Activated CD8-positive, alpha-beta memory T cell treated with anti-CD3 and anti-CD28 coated beads, Interleukin-2, amount 10 ng/mL, durations not matched to agents 7 days and 5 days (primary cell): Measurements from ENCODE around the gene PIP4K2A. TPM values are rescaled to one million over a fixed set of nuclear protein-coding genes. Genes with fewer than 3 reads are reported as not detected.

Experiments
- ATAC-seq: fragments of 150-1000 bp; cut with Tn5 transposase; one replicate; pipeline ENCODE4 v1.10.0; 2021; ENCODE audit warnings: moderate library complexity
- CTCF ChIA-PET: fragments of 350-600 bp; sonication (Branson Sonifier 250); formaldehyde crosslinking; loops from one replicate; lab custom pipeline; 2021; ENCODE audit warnings: antibody characterized with exemption; lab: Charles Lee
- DNase-seq: peaks from one replicate; pipeline ENCODE4 v3.0.0-alpha.2; 2020
- H3K27ac Mint-ChIP-seq: one replicate; pipeline ENCODE4 v1.8.0; 2021; ENCODE audit warnings: mild to moderate bottlenecking, mixed read lengths
- H3K27me3 Mint-ChIP-seq: one replicate; pipeline ENCODE4 v1.8.0; 2021; ENCODE audit warnings: mixed read lengths
- H3K36me3 Mint-ChIP-seq: one replicate; pipeline ENCODE4 v1.8.0; 2021; ENCODE audit warnings: mild to moderate bottlenecking, mixed read lengths
- H3K4me1 Mint-ChIP-seq: one replicate; pipeline ENCODE4 v1.8.0; 2021; ENCODE audit warnings: mixed read lengths
- H3K4me3 Mint-ChIP-seq: one replicate; pipeline ENCODE4 v1.8.0; 2021; ENCODE audit warnings: mild to moderate bottlenecking, moderate library complexity, mixed read lengths
- H3K9me3 Mint-ChIP-seq: one replicate; pipeline ENCODE4 v1.8.0; 2022; ENCODE audit warnings: low read depth, mixed read lengths
- total RNA-seq, 2 experiments: library from RNA; stranded (reverse); gene quantifications; one replicate each; pipeline ENCODE4 v1.2.3, GENCODE V29; 2021

PIP4K2A gene
- total RNA-seq, 2 experiments from 2014 or later: 129 to 136 TPM

DNA sequence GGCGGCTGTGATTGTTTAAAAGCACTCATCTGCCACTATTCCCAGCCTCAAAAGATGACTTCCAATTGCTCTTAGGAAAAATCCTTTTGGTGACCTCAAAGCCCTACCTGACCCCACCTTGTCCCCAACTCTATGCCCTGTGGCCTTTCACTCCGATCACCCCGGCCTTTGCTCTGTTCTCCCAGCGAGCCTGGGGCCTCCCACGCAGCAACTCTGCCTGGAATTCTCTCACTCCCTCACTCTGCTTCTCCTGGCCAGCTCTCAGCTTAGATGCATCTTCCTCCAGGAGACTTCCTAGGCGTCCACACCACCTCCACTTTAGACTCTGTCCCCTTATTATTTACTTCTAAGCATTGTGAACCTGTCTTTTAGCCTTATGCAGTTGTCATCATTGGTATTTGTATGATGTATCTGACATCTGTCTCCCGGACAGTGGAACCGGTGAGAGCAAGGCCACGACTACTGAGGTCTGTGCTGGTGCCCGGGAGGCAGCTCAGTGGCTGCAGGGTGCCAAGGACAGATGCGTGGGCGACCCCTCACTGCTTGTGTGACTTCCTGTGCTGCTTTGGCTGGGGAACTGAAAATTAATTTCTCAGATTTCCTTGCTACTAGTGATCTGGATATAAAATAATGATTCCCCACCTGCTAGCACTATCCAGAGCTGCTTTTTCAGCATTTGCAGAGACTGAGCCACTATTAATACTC, 63.0 kb downstream of the PIP4K2A start:
- H3K27ac Mint-ChIP-seq: peak overlapping the region; percentile 97
- H3K9me3 Mint-ChIP-seq: no peaks in the 10 kb centered on the region
- H3K36me3 Mint-ChIP-seq: peaks cover 24% of the 10 kb centered on the region
- DNase-seq: no peak
- H3K4me3 Mint-ChIP-seq: no peak overlapping the region
- H3K27me3 Mint-ChIP-seq: no peaks in the 10 kb centered on the region
- no peak for ATAC-seq
- CTCF ChIA-PET: no interaction called here
- peaks cover 97% of the 10 kb centered on the region for H3K4me1 Mint-ChIP-seq

DNA sequence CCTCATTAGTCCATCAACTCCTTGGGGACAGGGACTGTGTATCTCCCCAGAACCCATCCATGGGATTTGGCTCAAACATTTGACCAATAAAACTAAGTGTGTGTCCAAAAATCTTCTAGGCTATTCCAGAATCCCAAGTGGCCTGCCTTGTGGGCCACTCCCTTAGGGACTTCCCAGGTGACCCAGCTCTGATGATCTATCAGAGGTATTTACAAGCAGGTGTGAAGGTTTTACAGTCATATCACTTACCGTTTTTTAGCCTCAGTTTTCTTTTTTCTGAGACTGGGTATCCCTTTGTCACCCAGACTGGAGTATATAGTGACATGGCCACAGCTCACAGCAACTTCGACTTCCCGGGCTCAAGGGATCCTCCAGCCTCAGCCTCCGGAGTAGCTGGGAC, 64.4 kb downstream of the PIP4K2A start:
- ATAC-seq (no peak), DNase-seq (no peak)
- H3K27ac Mint-ChIP-seq: peak overlapping the region; percentile 97
- H3K4me1 Mint-ChIP-seq: peaks cover 90% of the 10 kb centered on the region
- no peaks in the 10 kb centered on the region for H3K27me3 Mint-ChIP-seq
- CTCF ChIA-PET: interaction anchor here (1.3 to 2.8 kb wide), 5 partner anchors 8 to 76 kb away, joined by 4 to 11 read pairs (median 4); no protein-coding TSS in a partner anchor
- H3K9me3 Mint-ChIP-seq: no peaks in the 10 kb centered on the region
- peaks cover 21% of the 10 kb centered on the region for H3K36me3 Mint-ChIP-seq
- H3K4me3 Mint-ChIP-seq: peak overlapping the region; percentile 66

DNA sequence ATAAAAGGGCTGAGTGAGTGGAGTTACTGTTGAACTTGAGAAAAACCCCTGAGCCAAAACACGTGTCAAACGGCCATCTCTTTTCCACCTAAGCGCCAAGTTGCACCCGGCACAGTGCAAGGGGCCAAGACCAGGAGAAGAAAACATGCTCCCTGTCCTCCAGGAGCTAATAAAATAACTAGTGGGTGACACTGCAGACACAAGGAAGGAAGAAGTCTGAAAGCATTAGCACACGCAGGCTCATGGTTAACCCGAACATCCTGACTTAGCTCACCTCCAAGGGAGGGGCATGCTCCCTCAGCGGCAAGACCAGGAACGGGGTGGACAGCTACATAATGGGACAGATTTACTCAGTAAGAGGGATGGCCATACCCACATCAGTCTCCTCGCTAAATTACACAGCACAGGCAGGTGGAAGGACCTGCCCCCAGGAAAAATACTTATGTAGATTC, 65.0 kb downstream of the PIP4K2A start:
- H3K36me3 Mint-ChIP-seq: peaks cover 25% of the 10 kb centered on the region
- DNase-seq: no peak

DNA sequence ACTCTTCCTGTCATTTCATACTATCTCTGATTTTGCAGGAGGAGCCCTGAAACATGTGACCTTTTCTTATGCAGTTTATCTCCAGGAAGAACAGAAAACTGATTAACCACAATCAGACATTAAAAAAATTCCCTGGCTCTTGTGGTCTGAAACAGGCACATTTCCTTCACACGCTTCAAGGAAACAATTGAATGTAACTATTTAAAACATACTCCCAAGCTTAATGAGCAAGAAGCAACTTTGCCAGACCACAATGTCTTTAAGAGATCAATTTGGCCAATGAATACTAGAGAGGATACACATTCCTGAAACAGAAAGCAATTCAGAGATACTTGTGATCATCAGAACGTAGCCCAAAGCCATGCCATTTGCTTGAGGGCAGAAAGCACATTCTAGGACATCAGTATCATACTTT, 65.8 kb downstream of the PIP4K2A start:
- Mint-ChIP-seq H3K9me3 (no peaks in the 10 kb centered on the region), H3K27ac (peak overlapping the region; percentile 97), H3K36me3 (peaks cover 34% of the 10 kb centered on the region), H3K4me3 (peak overlapping the region; percentile 66), H3K27me3 (no peaks in the 10 kb centered on the region), H3K4me1 (peaks cover 90% of the 10 kb centered on the region)
- CTCF ChIA-PET: interaction anchor here (1.2 to 2.8 kb wide), 3 partner anchors 10 to 20 kb away, joined by 4 to 11 read pairs (median 4); no protein-coding TSS in a partner anchor
- DNase-seq: no peak
- ATAC-seq: peak; percentile 8

More for the DNA sequence above, 65.0 kb downstream of the PIP4K2A start:
- peak; percentile 37 for ATAC-seq
- no peaks in the 10 kb centered on the region for H3K9me3 Mint-ChIP-seq
- peak overlapping the region; percentile 66 for H3K4me3 Mint-ChIP-seq
- H3K27ac Mint-ChIP-seq: peak overlapping the region; percentile 97
- peaks cover 89% of the 10 kb centered on the region for H3K4me1 Mint-ChIP-seq
- CTCF ChIA-PET: interaction anchor here (1.2 to 2.8 kb wide), 6 partner anchors 9 to 75 kb away, joined by 4 to 11 read pairs (median 4); no protein-coding TSS in a partner anchor
- no peaks in the 10 kb centered on the region for H3K27me3 Mint-ChIP-seq

DNA sequence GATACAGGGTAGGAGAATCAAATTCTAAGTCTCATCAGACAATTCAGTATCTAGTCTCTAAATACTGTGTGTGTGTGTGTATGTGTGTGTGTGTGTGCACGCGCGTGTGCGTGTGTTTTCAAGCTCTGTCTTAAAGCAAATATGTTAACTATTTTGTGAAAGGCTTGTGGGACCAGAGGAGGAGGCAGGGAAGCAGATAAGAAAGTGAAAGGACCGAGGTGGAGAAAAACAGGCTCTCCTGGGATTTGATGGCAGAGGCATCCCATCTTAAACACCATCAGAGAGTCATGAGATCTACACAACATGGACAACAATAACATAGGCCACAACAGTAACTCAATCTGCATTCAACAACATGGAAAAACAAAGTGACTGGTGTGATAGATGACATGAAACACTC, 67.1 kb downstream of the PIP4K2A start:
- Mint-ChIP-seq H3K36me3 (peaks cover 24% of the 10 kb centered on the region), H3K4me1 (peaks cover 88% of the 10 kb centered on the region)

DNA sequence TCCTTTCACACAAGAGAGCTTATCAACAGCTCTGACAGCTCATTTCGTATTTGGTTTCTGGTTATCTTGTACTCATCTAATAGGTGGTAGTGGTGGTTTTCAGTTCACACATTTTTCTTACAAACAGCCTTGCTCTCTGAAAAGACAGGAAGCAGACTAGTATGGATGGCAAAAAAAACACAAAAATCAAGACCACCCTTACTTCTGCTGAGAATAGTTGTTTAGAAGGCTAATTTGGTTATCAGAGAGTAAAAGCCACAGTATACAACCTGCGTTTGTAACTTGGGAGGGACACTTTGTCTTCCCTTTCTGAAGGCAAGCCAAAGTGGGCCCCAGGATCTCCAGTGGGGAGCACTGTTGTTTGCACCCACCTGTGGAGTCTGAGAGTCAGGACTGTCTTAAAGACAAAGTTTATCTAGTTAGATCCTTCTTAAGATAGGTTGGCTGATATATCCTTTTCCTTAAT, 68.0 kb downstream of the PIP4K2A start:
- Mint-ChIP-seq H3K27me3 (no peaks in the 10 kb centered on the region), H3K27ac (peak overlapping the region; percentile 97), H3K4me1 (peaks cover 88% of the 10 kb centered on the region), H3K4me3 (peak overlapping the region; percentile 62), H3K36me3 (peaks cover 28% of the 10 kb centered on the region), H3K9me3 (no peaks in the 10 kb centered on the region)
- ATAC-seq (peak; percentile 70), DNase-seq (no peak)
- CTCF ChIA-PET: interaction anchor here (0.9 to 2.1 kb wide), 6 partner anchors 11 to 66 kb away, joined by 3 to 7 read pairs (median 4); no protein-coding TSS in a partner anchor

More for the DNA sequence above, 67.1 kb downstream of the PIP4K2A start:
- no peak for ATAC-seq
- H3K4me3 Mint-ChIP-seq: peak overlapping the region; percentile 62
- H3K9me3 Mint-ChIP-seq: no peaks in the 10 kb centered on the region
- no peaks in the 10 kb centered on the region for H3K27me3 Mint-ChIP-seq
- H3K27ac Mint-ChIP-seq: peak overlapping the region; percentile 97
- DNase-seq: no peak
- CTCF ChIA-PET: interaction anchor here (1.2 to 2.1 kb wide), 6 partner anchors 11 to 67 kb away, joined by 3 to 7 read pairs (median 4); no protein-coding TSS in a partner anchor

DNA sequence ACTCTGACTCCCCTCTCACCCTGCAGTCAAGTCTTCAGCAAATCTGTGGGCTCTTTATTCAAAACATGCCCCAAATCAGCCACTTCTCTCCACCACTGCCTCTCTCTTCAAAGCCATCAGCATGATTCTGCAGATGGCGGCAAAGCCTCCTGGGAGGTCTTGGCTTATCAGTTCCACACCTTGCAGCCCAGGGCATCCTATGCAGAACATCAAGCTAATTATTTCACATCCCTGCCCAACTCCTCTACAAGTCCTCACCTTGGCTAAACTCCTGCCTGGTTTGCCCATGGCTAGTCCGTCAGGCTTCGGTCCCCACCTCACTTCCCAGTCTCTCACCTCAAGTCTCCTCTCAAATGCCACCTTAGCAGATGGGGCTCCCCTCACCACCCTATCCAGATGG, 70.2 kb downstream of the PIP4K2A start:
- DNase-seq (no peak), ATAC-seq (no peak)
- no peaks in the 10 kb centered on the region for H3K27me3 Mint-ChIP-seq
- peak overlapping the region; percentile 6 for H3K4me3 Mint-ChIP-seq
- H3K4me1 Mint-ChIP-seq: peaks cover 71% of the 10 kb centered on the region
- peaks cover 31% of the 10 kb centered on the region for H3K36me3 Mint-ChIP-seq
- peak overlapping the region; percentile 74 for H3K27ac Mint-ChIP-seq
- H3K9me3 Mint-ChIP-seq: no peaks in the 10 kb centered on the region
- CTCF ChIA-PET: no interaction called here

DNA sequence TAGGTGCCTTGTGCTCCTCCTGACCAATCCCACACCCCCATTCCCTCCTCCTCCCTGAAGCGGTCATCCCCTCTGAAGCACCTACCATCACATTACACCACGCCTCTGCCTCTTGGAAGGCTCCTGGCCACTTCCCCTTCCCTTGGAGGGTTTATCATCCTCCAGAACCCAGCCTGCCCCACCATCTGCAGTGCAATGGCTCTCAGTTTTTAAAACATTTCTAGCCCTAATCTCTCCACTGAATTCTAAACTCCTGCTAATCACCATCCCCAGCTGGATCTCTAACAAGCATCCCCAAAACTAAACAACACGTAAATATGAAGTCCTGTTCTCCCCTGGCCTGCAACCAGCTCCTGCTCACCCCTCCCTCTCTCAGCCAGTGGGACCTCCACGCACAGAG, 70.6 kb downstream of the PIP4K2A start:
- Mint-ChIP-seq H3K27ac (peak overlapping the region; percentile 74), H3K27me3 (no peaks in the 10 kb centered on the region), H3K36me3 (peaks cover 31% of the 10 kb centered on the region), H3K9me3 (no peaks in the 10 kb centered on the region), H3K4me3 (peak overlapping the region; percentile 6), H3K4me1 (peaks cover 71% of the 10 kb centered on the region)
- DNase-seq (no peak), ATAC-seq (no peak)
- CTCF ChIA-PET: no interaction called here

DNA sequence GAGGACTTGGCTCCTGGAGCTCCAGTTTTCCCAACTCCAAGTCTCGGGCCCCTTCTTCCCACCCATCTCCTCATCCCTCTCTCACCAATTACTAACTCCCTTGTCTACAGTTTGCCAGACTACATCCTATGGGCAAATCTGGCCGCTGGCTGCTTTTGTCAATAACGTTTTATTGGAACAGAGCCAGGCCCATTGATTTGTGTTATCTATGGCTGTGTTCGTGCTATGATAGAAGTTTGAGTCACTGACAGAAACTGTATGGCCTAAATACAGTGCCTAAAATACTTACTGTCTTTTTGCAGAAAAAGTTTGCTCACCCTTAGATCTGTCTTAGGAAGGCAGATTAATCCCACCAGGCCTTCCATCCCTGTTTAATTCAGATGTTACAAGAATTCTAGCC, 71.3 kb downstream of the PIP4K2A start:
- peak overlapping the region; percentile 74 for H3K27ac Mint-ChIP-seq
- H3K36me3 Mint-ChIP-seq: peaks cover 29% of the 10 kb centered on the region
- DNase-seq (no peak), ATAC-seq (no peak)
- no peak overlapping the region for H3K4me3 Mint-ChIP-seq
- H3K4me1 Mint-ChIP-seq: peaks cover 70% of the 10 kb centered on the region
- H3K27me3 Mint-ChIP-seq: no peaks in the 10 kb centered on the region
- CTCF ChIA-PET: no interaction called here
- no peaks in the 10 kb centered on the region for H3K9me3 Mint-ChIP-seq

DNA sequence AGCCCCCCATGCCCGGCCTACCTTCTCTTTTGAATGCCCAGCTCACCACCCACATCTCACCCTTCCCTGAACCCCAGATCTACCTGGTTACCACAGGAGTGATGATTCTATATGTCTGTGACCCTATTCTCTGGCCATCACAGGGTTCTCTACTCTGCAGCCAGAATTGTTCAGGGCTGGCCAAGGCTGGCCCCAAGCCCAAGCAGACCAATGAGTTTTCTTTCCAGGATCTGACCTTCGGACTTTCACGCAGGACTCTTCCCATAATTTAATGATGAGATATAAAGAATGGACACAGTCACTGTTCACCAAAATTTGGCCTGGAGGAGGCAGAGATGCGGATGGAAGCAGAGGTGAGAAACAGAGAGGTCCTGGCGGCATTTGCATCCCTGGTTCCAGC, 72.6 kb downstream of the PIP4K2A start:
- DNase-seq: no peak
- Mint-ChIP-seq H3K9me3 (no peaks in the 10 kb centered on the region), H3K27me3 (no peaks in the 10 kb centered on the region), H3K4me3 (no peak overlapping the region), H3K36me3 (peaks cover 34% of the 10 kb centered on the region), H3K4me1 (peaks cover 70% of the 10 kb centered on the region), H3K27ac (peak overlapping the region; percentile 41)
- CTCF ChIA-PET: interaction anchor here (0.5 to 1.3 kb wide), 2 partner anchors 11 to 26 kb away, joined by 3 to 5 read pairs; no protein-coding TSS in a partner anchor
- no peak for ATAC-seq

DNA sequence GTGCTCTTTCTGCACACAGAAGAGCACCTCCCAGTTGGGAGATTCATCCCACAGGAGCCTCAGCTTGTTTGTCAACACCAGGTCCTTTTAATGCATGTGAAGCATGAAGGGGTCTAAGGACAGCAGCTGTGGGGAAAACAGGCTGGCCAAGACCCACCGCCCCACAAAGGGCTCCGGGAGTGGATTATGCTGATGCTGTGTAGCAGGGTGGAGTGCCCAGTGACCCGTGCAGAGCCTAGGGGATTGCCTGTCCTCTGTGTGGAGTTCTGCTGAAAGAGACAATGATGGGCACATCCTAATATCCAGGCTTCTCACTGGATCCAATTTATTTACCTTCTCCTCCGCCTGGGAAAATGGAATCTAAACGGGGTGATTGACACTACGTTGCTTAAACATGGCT, 74.0 kb downstream of the PIP4K2A start:
- Mint-ChIP-seq H3K4me3 (no peak overlapping the region), H3K36me3 (peaks cover 37% of the 10 kb centered on the region), H3K27me3 (no peaks in the 10 kb centered on the region), H3K4me1 (peaks cover 74% of the 10 kb centered on the region), H3K9me3 (no peaks in the 10 kb centered on the region), H3K27ac (no peak overlapping the region)
- DNase-seq (no peak), ATAC-seq (no peak)
- CTCF ChIA-PET: interaction anchor here (0.6 to 1.6 kb wide), 4 partner anchors 10 to 72 kb away, joined by 3 to 5 read pairs (median 4); no protein-coding TSS in a partner anchor

DNA sequence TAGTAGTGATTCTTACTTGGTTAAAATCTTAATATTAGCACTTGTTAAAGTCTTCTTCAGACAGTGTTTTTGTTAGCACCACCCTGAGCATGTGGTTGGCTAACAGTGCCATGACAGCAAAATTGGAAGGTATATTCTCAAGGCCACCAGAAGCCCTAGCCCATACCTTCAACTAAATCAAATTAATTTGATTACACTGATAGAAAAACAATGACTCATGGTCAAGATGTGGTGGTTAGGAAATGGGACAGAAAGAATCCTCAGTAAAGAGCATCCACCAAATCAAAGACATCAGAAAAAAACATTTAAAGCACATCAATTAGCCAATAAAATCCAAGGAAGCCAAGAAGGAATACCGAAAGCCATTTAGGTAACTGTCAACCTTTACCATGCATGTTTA, 75.5 kb downstream of the PIP4K2A start:
- CTCF ChIA-PET: interaction anchor here (1.5 to 1.6 kb wide), 2 partner anchors 21 to 74 kb away, joined by 3 to 4 read pairs; no protein-coding TSS in a partner anchor
- H3K36me3 Mint-ChIP-seq: peaks cover 27% of the 10 kb centered on the region
- no peak overlapping the region for H3K27ac Mint-ChIP-seq
- H3K9me3 Mint-ChIP-seq: no peaks in the 10 kb centered on the region
- no peak for ATAC-seq
- H3K4me3 Mint-ChIP-seq: no peak overlapping the region
- peaks cover 78% of the 10 kb centered on the region for H3K4me1 Mint-ChIP-seq
- DNase-seq: no peak
- no peaks in the 10 kb centered on the region for H3K27me3 Mint-ChIP-seq

DNA sequence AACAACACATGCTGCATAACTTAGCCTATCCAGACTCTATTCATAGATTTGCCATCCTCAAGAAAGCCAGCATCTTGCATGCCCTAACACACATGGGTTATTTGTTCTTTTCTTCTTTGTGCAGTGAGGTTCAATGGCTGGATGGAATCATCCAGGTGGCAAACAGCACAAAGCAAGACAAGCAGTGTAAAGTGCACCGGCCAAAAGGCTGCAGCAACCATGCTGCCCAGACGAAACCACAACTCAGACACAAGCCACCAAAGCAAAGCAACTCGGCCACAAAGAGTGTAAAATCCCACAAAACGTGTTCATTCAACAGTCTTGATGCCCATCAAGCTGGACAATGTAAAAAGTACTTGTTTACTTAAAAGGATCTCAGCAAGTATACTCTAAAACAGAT, 76.9 kb downstream of the PIP4K2A start:
- ATAC-seq: no peak
- CTCF ChIA-PET: interaction anchor here (1.0 to 1.5 kb wide), 2 partner anchors 11 to 22 kb away, joined by 3 to 4 read pairs; no protein-coding TSS in a partner anchor
- Mint-ChIP-seq H3K4me3 (no peak overlapping the region), H3K27me3 (no peaks in the 10 kb centered on the region), H3K4me1 (peaks cover 76% of the 10 kb centered on the region), H3K36me3 (peaks cover 23% of the 10 kb centered on the region), H3K9me3 (no peaks in the 10 kb centered on the region), H3K27ac (peak overlapping the region; percentile 52)
- DNase-seq: no peak
